GM18502 (cell line): ENCODE results near the gene AFF3.

Experiments used
- ATAC-seq: cut with Tn5 transposase; IDR thresholded peaks from one replicate; pipeline ENCODE4 v1.9.1; 2021; ENCODE audit warnings: mild to moderate bottlenecking; ENCODE audit not compliant: unreplicated experiment, poor library complexity

Gene AFF3

GRCh38 chr2:99812426-99812825 is 330.0 kb downstream of the AFF3 start:
- no peak for ATAC-seq

GRCh38 chr2:99811544-99811943 is 330.8 kb downstream of the AFF3 start:
- no peak for ATAC-seq

DNA sequence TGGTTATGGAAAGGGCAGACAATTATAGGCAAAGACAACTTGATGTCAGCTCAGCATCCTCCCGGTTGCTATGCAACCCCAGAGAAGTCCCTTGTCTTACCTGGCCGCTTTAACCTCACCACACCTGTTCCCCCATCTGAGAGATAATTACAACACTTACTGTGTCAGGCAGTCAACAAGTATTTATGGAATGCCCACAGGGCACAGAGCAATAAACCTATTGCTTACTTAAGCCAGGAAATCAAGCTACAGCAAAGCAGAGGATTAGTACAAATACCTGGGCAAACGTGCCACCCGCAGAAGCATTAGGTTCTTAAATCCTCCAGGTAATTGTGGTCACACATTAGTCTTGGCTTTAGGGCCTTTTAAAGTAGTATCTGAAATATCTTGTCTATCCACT is 332.2 kb downstream of the AFF3 start:
- no peak for ATAC-seq

DNA sequence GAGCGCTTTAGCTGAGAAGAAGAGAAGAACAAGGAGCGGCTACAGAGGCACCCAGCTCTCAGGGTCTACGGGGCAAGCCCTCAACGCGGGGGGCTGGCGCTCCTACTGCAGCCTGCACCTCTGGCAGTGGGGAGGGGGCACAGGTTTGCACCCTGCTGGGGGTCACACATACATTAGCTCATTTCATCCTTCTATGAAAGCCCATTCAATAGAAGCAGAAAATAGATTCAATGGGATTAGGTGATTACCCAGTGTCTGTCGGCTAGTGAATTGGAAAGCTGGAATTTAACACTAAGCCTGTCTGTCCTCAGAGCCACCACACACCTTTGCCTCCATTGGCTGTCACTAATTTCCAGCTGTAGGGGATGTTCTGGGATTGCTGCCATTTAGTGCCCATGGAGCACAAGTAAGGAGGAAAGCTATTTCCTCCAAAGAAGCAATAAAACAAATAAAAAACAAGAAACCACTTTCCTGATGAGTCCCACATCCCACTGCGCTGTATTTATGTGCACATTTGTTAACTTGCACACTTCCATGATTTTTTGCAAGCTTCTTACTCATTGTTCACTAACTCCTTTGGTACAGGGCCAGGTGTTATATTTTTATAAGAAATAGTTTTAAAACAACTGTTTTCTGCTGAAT is 333.0 kb downstream of the AFF3 start:
- ATAC-seq, result no peak

GRCh38 chr2:99808361-99809200 is 333.8 kb downstream of the AFF3 start:
- ATAC-seq, result no peak

DNA sequence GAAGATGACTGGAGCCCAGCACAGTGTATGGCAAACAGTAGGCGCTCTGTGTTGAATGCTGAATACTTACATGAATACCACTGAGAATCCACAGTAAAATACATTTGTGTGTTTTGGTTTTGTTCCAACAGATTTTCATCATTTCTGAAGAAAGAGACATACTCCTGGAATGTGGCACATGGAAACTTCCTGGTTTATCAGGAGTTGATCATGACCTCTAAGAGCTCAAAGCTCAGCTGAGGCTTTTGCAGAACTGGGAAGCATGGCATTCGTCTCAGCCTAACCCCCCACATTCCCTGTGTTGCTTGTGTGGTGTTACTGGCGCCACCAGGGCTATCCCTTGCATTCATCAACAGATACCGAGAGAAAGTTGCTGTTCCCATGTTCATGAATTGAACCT is 335.6 kb downstream of the AFF3 start:
- ATAC-seq, result no peak

DNA sequence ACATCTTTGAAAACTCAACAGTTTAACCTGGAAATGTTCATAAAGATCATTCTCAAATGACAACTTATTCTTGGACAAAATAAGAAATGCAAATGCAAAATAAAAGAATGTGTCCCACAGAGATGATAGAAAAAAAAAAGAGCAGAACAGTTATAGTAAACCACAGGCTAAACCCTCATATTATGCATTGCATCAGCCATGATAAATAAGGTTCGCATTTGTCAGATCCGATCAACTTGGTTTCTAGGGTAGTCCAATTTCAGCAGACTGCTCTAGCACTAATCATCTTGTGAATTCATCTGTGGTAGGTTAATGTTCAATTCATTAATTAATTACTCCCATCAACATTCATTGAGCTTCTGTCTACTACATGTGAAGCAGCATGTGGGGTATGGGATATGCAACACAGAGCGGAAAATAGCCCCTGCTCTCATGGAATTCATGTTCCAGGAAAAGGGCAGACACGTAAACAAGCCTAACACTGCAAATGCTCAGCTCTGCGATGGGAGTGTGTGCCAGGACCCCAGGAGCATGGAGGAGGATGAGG is 336.4 kb downstream of the AFF3 start:
- ATAC-seq, result no peak

- no peak for ATAC-seq
Observed at GRCh38 chr2:99803846-99804245, 338.5 kb downstream of the AFF3 start.

DNA sequence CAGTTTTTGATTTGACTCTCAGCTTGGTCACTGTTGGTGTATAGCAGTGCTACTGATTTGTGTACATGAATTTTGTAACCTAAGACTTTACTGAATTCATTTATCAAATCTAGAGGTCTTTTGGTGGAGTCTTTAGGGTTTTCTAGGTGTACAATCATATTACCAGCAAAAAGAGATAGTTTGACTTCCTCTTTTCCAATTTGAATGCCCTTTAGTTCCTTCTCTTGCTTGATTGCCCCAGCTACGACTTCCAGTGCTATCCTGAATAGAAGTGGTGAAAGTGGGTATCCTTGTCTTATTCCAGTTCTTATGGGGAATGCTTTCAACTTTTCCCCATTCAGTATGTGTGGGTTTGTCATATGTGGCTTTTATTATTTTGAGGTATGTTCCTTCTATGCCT is 339.7 kb downstream of the AFF3 start:
- no peak for ATAC-seq

GRCh38 chr2:99801327-99801901 is 341.0 kb downstream of the AFF3 start:
- no peak for ATAC-seq

DNA sequence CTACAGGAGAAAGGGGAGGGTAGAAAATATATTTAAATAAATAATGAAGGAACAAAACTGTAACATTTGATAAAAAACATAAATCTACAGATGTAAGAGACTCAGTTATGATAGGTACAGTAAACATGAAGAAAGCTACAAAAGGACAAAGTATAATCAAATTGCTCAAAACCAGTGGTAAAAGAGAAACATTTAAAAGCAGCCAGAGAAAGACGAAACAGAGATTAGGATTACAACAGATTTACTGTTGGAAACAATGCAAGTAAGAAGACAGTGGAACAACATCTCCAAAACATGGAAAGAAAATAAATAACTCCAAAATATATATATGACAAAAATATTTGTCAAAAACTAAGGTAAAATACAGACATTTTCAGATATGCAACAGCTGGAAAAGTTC is 344.9 kb downstream of the AFF3 start:
- ATAC-seq, result no peak

- ATAC-seq, result no peak
Observed at GRCh38 chr2:99794414-99794813, 348.0 kb downstream of the AFF3 start.

- no peak for ATAC-seq
Observed at GRCh38 chr2:99793022-99793421, 349.4 kb downstream of the AFF3 start.

- no peak for ATAC-seq
Observed at GRCh38 chr2:99789849-99790248, 352.5 kb downstream of the AFF3 start.

DNA sequence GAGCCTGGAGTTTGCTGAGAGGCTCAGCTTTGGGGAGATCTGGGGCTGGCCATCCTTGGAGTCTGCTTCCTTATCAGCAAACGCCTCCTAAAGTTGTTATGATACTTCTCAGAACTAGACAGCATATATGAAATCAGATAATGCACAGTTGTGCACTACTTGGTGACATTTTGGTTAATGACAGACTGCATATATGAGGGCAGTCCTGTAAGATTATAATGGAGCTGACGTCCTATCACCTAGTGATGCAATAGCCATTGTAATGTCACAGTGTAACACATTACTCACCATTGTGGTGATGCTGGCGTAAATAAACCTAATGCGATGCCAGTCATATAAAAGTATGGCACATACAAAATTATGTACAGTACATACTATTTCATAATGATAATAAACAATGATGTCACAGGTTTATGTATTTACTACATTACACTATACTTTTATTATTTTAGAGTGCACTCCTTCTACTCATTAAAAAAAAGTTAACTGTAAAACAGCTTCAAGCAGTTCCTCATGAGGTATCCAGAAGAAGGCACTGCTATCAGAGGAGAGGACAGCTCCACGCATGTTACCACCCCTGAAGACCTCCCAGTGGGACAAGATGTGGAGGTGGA is 354.5 kb downstream of the AFF3 start:
- ATAC-seq, result no peak

DNA sequence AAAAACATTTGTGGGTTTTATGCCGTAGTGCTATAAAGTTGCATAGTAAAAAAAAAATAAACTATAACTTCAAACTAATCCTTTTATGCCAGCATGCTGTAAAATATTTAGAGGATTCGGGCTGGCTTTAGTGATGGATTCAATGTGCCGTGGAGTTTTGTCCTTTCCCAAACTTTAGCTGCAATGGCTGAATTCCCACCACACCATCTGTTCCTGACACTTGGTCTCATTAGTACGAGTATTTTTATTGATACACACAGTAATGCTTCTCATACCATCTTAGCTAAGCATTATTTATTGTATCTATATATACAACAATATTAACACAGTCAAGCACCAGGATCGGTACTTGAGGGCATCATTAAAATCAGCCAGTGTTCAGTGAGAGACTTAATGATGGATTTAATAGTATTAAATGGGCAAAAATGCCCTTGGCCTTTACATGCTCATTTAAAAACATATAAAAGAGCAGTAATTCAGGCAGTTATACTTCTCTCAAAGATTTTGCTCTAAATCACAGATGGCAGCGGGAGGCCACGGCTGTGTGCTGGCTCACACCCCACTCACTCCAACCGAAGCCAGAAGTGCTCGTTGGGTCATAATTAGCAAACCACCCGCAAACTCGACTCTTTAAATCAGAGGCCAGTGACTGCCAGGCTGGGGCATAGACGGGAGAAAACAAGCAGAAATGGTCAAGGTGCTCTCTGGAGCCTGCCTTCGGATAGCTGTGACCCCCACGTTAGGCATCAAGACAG is 355.6 kb downstream of the AFF3 start:
- no peak for ATAC-seq

GRCh38 chr2:99784946-99785345 is 357.4 kb downstream of the AFF3 start:
- ATAC-seq, result no peak

- no peak for ATAC-seq
Observed at GRCh38 chr2:99784282-99784681, 358.1 kb downstream of the AFF3 start.

DNA sequence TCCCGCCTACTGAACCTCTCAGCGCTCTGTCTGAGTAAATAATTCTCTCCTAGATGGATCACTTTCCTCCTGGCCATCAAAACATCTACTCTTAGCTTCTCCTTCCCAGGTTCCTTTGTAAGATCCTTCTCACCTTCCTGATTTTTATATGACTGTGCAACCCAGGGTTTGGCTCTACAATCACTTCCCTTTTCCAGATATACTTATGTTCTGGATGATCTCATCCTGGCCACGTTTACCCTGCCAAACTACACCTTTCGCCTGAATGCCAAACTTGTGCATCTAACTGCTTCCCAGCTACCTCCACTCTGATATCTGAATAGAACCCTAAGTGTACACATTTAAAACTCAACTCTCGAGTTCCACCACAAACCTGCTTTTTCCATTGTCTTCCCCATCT is 362.1 kb downstream of the AFF3 start:
- ATAC-seq, result no peak

DNA sequence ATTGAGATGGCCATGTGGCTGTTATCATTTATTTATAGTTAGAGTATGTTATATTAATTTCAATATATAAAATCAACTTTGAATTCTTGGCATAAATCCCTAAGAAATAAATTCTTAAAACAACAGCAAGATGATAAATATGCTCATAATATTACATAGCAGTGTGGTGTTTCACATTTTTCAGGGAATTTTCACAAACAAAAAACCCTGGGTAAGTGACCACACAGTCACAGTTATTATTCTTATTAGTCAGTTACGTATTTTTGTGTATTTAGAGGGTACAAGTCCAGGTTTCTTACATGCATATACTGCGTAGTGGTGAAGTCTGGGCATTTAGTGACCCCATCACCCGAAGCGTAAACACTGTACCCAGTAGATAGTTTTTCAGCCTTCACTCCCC is 363.1 kb downstream of the AFF3 start:
- no peak for ATAC-seq
